GM18507 (cell line): ENCODE measurements around the gene COMMD8.

Source experiments
- DNase-seq: peaks from one replicate; pipeline ENCODE4 v3.0.0; 2011; ENCODE audit warnings: low read depth; ENCODE audit not compliant: insufficient read length; ENCODE audit errors: extremely low spot score
- FAIRE-seq: peaks from 2 replicates; lab custom pipeline; 2011; peaks lifted over from hg19 to GRCh38; lab: Jason Lieb, UNC

The COMMD8 gene

DNA sequence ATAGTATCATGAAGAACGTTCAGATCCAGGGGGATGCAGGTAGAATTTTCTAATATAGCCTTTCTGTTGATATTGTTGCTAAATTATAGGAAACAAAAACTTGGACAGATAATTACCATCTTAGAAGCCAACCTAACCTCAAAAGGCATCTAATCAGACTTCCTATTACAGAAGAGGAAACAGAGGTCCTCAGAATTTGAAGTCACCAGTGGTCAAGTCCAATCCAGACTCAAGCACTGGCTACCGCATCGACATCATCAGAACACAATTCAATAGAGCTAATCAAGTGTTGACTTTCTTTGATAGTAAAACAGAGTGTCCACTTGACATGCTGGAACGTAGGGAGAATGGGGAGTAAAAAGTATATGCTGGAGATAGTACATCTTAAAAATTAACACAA, 11.3 kb upstream of the COMMD8 start:
- FAIRE-seq, result no peak
- no peak for DNase-seq

- FAIRE-seq (no peak), DNase-seq (no peak)
Measured at GRCh38 chr4:47473141-47473750, 9.7 kb upstream of the COMMD8 start.

- peak; percentile 18 for FAIRE-seq
- no peak for DNase-seq
Measured at GRCh38 chr4:47471591-47471990, 8.1 kb upstream of the COMMD8 start.

- DNase-seq, result no peak
- FAIRE-seq, result no peak
Measured at GRCh38 chr4:47471064-47471463, 7.6 kb upstream of the COMMD8 start.

DNA sequence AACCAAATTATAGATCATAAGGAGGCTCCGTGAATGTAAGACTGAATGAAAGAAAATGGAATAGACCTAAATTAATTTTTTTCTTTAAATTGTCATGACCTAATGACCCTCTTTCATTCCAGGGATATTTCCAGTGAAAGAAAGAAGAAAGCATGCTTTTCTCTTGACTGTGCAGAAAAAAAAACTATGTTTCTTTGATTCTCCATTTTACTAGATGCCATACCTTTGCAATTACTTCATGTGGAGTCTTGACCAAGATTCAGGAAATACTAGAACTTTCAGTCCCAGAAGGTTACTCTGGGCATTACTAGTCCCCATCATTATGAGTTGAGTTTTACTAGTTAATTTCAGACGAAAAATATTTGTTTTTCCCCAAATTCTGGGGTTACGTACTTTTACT, 6.4 kb upstream of the COMMD8 start:
- no peak for DNase-seq
- FAIRE-seq, result no peak

- no peak for FAIRE-seq
Measured at GRCh38 chr4:47468706-47469365, 5.3 kb upstream of the COMMD8 start.

GRCh38 chr4:47466056-47466785, 2.7 kb upstream of the COMMD8 start:
- FAIRE-seq (no peak), DNase-seq (no peak)

More at GRCh38 chr4:47468706-47469365, 5.3 kb upstream of the COMMD8 start:
- DNase-seq, result no peak

DNA sequence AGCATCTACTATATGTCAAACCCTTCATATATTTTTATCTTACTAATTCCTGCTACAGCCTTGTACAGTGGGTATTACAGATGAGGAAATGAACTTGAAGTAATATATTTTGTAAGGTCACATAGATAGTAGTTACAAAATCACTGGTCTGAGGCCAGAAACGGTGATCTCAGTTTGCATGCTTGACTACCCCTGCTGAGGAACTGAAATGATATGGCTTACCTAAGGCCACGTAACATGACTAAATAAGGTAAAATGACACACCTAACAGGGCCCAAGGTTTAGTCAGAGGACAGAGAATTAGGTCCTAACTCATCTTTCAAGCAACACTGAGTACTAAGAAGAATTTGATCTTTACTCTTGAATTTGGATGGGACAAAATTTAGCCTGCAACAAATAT, 1.5 kb upstream of the COMMD8 start:
- peak; percentile 80 for FAIRE-seq

DNA sequence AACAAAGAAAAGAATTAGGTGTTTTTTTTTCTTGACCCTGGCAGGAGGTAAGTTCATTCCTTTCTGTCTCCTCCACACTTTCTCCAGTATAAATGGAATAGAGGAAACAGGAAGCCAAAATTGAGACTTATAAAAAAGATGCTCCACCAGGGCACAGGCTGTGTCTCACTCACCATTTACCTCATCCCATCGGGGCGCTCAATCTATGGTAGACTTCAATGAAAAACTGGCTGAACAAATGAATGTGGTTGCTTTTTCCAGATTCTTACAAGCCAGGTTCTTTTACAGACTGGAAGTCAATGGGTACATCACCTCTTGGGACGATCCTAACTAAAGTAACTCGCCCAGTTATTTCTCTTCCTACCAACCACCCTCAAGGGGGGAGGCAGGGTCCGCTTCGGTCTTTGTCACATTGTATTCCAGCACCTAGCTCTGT, 685 bp downstream of the COMMD8 start:
- peak; percentile 18 for FAIRE-seq
- no peak for DNase-seq

More for the DNA sequence above, 1.5 kb upstream of the COMMD8 start:
- DNase-seq, result no peak

- no peak for DNase-seq
- FAIRE-seq, result no peak
Measured at GRCh38 chr4:47451657-47452056, 11.8 kb downstream of the COMMD8 start.

GRCh38 chr4:47444031-47444430, 19.5 kb downstream of the COMMD8 start:
- FAIRE-seq, result no peak
- DNase-seq, result no peak

- FAIRE-seq (peak; percentile 5), DNase-seq (no peak)
Measured at GRCh38 chr4:47442980-47443379, 20.5 kb downstream of the COMMD8 start.

GRCh38 chr4:47434931-47435330, 28.6 kb downstream of the COMMD8 start:
- FAIRE-seq (no peak), DNase-seq (no peak)

DNA sequence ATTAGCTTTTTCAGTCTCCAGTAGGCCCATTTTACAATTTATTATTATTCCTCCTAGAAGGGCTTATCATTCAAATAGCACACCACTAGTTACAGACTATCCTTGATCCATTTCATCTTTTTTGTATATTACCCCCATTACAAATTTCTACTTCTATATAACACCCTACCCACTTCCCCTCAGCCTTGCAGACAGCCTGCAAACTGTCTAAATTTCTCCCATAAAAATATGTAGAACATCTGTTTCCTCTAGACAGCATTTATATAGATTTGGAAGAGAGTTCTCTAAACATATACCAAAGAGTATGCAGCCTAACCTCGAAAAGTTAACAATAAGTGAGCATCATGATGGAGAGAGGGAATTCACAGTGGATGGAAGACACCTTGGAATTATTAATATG, 30.8 kb downstream of the COMMD8 start:
- no peak for FAIRE-seq
- no peak for DNase-seq

GRCh38 chr4:47427935-47428334, 35.6 kb downstream of the COMMD8 start:
- FAIRE-seq, result no peak
- no peak for DNase-seq

DNA sequence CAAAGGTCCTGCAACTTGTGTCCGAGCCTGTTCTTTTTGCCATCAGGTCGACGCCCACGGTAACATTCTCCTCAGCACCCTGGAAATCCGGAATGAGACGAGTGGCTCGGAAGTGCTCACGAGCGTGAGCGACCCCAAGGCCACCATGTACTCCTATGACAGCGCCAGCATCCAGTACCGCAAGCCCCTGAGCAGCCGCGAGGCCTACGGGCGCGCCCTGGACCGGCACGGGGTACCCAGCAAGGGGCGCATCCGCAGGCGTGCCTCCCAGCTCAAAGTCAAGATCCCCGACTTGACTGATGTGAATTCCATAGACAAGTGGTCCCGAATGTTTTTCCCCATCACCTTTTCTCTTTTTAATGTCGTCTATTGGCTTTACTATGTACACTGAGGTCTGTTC, 37.9 kb downstream of the COMMD8 start:
- DNase-seq (no peak), FAIRE-seq (no peak)

DNA sequence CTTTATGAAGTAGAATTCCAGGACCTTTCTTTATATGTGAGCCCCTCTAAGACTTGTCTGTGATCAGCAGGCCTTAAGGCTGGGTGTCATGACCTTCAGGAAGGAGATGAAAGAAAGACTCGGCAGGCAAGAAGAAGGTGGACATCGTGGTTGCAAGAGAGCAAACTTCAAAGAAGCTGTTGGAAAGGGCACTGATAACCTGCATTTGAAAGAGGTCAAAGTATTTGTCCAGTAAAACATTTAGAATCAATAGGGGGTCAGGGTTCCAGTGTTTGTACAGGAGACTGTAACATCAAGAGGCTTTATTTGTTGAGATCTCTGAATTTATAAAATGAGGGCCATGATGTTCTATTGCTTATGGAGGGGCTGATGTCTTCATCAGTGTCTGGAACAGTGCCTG, 44.2 kb downstream of the COMMD8 start:
- no peak for FAIRE-seq
- DNase-seq, result no peak

DNA sequence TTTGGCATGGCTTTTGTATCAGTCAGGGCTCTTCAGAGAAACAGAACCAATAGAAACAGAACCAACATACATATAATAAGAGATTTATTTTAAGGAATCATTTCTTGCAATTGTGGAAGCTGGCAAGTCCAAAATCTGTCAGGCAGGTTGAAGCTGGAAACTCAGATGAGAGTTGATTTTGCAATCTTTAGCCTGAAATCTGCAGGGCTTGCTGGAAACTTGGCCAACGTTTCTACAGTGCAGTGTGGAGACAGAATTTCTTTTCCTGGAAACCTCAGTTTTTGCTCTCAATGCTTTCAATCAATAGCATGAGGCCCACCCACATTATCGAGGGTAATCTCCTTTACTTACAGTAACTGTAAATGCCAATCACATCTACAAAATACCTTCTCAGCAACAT, 45.4 kb downstream of the COMMD8 start:
- DNase-seq (no peak), FAIRE-seq (no peak)

- FAIRE-seq (no peak), DNase-seq (no peak)
Measured at GRCh38 chr4:47415719-47416118, 47.8 kb downstream of the COMMD8 start.

- DNase-seq (no peak), FAIRE-seq (no peak)
Measured at GRCh38 chr4:47413521-47413920, 50.0 kb downstream of the COMMD8 start.

GRCh38 chr4:47410271-47410670, 53.2 kb downstream of the COMMD8 start:
- FAIRE-seq (no peak), DNase-seq (no peak)
